ENCODE data around the gene URM1.

DNA sequence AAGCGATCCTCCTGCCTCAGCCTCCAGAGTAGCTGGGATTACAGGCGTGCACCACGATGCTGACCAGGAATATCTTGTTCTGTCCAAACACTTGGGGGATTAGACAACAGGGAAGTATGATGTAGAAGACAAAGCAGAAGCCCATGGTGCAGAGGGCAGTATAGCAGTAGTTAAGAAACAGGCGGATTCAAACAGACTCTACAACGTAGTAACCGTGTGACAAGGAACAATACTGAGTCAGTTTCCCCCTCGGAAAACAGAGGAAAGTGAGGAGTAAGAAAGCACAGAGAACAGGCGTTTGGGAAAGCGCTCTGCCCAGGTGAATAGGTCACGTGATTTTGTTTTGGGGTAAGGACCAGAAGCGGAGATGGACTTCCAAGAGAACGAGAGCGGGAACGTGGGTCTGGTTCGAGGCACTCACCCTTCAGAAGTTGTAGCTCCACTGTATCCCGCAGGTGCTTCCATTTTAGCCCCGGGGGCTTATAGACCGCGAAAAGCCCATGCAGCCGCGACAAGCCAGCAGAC is 49.2 kb upstream of the URM1 start:
- no peak for TF ChIP-seq EZH2phosphoT487 (IDR thresholded peaks at IDR 0.05; ENCODE audit: low read length)
- TF ChIP-seq, protein P1, sequence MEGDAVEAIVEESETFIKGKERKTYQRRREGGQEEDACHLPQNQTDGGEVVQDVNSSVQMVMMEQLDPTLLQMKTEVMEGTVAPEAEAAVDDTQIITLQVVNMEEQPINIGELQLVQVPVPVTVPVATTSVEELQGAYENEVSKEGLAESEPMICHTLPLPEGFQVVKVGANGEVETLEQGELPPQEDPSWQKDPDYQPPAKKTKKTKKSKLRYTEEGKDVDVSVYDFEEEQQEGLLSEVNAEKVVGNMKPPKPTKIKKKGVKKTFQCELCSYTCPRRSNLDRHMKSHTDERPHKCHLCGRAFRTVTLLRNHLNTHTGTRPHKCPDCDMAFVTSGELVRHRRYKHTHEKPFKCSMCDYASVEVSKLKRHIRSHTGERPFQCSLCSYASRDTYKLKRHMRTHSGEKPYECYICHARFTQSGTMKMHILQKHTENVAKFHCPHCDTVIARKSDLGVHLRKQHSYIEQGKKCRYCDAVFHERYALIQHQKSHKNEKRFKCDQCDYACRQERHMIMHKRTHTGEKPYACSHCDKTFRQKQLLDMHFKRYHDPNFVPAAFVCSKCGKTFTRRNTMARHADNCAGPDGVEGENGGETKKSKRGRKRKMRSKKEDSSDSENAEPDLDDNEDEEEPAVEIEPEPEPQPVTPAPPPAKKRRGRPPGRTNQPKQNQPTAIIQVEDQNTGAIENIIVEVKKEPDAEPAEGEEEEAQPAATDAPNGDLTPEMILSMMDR (IDR thresholded peaks at IDR 0.05; ENCODE audit: low read length) = no peak
- no peak for TF ChIP-seq EZH2 (optimal IDR thresholded peaks at IDR 0.05; ENCODE audit: low read depth, low read length)
